GM19328 (cell line): ENCODE measurements around the gene MPEG1.

ENCODE experiments used
- ATAC-seq: cut with Tn5 transposase; IDR thresholded peaks from one replicate; pipeline ENCODE4 v1.9.1; 2021; ENCODE audit warnings: mild to moderate bottlenecking, moderate library complexity; ENCODE audit not compliant: unreplicated experiment

The MPEG1 gene

GRCh38 chr11:59172345-59173079 lies 40.2 kb downstream of the MPEG1 start:
- peak; percentile 34 for ATAC-seq

DNA sequence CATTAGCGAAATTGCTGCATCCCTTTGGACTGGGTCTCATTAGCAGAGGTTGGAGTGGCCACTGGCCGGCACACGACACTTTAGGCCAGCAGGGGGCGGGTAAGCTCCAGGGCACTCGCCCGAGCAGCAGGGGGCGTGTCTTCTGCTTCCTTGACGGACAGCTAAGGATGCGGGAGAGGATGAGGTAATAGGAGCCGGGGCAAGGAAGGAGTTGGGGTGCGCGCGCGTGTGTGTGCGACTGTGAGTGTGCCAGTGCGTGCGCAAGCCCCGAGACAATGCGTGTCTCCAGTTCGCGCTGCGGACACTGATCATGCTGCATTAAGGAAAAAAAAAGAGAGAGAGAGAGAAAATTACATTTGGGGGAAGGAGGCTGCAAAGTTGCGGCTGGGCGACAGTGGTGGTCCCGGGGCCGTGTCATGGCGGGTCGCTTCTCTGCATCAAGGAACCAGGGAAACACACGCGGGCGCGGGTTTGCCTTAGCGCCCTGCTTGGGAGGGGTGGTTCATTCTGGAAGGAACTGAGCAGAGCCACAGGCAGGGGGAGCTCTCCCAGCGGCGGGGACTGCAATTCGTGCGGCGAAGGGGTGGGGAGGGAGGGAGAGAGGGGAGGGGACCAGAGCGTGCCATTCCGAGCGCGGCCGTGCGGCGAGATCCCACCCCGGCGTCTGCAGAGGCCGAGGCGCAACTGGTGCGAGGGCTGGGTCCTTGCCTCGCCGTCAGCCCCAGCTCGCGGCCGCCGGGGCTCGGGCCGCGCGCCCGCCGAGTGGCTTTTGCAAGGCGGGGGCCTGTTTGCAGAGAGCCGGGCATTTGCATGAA lies 41.0 kb downstream of the MPEG1 start, which contains the start of gene DTX4:
DTX4 (plus strand) TSS at position 625 of the 815 bp plus-strand sequence. CDS start 464 bp downstream, outside the sequence.
- peak; percentile 70 for ATAC-seq

GRCh38 chr11:59164028-59164427 lies 48.7 kb downstream of the MPEG1 start:
- ATAC-seq, result no peak
